AG04450 (cell line): ENCODE results near the gene SIGLEC9. TPM values are rescaled to one million over a fixed set of nuclear protein-coding genes. Genes with fewer than 3 reads are reported as not detected.

Source experiments
- CTCF ChIA-PET: fragments of 300-600, 350-600 bp; formaldehyde crosslinking; extraction: SDS; loops from one replicate; lab custom pipeline; 2022; ENCODE audit warnings: antibody characterized with exemption, inconsistent platforms; lab: Charles Lee
- POLR2A ChIA-PET: fragments of 350-600 bp; formaldehyde crosslinking; extraction: SDS; loops from one replicate; lab custom pipeline; 2021; ENCODE audit warnings: antibody characterized with exemption, inconsistent platforms; lab: Yijun Ruan, JAX
- DNase-seq: peaks from one replicate; pipeline ENCODE4 v3.0.0-alpha.2; 2011; ENCODE audit warnings: low read depth, low spot score
- H3K27ac ChIP-seq: one replicate; pipeline ENCODE4 v1.5.1; 2012; ENCODE audit warnings: low read depth, low read length, control low read depth
- H3K27me3 ChIP-seq: one replicate; pipeline ENCODE4 v1.6.0; 2012; ENCODE audit warnings: low read length; ENCODE audit not compliant: control insufficient read depth, insufficient read depth
- H3K4me3 ChIP-seq: 2 replicates; pipeline ENCODE4 v1.5.1; 2011; ENCODE audit warnings: mild to moderate bottlenecking, low read depth, low read length, control low read depth
- H3K9me3 ChIP-seq: 2 replicates; pipeline ENCODE4 v1.5.1; 2012; ENCODE audit warnings: low read length; ENCODE audit not compliant: control insufficient read depth, insufficient read depth
- CTCF ChIP-seq: IDR thresholded peaks from 2 replicates; pipeline ENCODE4 v1.5.1; 2011; ENCODE audit warnings: low read depth, low read length, control low read depth, inconsistent platforms
- polyA plus RNA-seq: library from polyadenylated mRNA; depleted of rRNA; stranded (reverse); fragments of >200 nt; gene quantifications from 2 replicates; pipeline ENCODE4 v1.2.3, GENCODE V29; 2011

The SIGLEC9 gene
- polyA plus RNA-seq, 1 experiment, result not detected

DNA sequence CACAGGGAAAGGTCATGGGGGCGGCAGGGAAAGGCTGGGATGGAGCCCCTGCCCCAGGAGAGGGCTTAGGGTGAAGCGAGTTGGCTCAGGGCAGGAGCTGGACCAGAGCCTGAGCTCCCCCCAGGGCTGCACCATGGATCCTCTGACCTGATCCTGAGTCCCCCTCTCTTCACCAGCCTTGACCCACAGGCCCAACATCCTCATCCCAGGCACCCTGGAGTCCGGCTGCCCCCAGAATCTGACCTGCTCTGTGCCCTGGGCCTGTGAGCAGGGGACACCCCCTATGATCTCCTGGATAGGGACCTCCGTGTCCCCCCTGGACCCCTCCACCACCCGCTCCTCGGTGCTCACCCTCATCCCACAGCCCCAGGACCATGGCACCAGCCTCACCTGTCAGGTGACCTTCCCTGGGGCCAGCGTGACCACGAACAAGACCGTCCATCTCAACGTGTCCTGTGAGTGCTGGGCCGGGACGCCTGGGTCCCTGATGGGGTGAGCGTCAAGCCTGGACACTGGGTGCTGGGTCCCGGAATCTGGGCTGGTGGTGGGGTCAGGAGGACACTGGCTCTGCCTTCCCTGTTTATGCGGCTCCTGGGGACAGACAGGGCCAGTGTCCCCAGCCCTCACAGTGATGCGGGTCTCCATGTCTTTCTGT, 842 bp downstream of the SIGLEC9 start:
- no peak for TF ChIP-seq CTCF
- H3K27ac ChIP-seq, result no peak overlapping the region
- no peaks in the 10 kb centered on the region for H3K27me3 ChIP-seq
- H3K4me3 ChIP-seq, result no peak overlapping the region
- CTCF ChIA-PET, result no interaction called here
- POLR2A ChIA-PET, result no interaction called here
- no peaks in the 10 kb centered on the region for H3K9me3 ChIP-seq
- DNase-seq, result no peak

- no peak for TF ChIP-seq CTCF
- no peak overlapping the region for H3K27ac ChIP-seq
- no peak for DNase-seq
- ChIA-PET POLR2A (no interaction called here), CTCF (no interaction called here)
- no peaks in the 10 kb centered on the region for H3K27me3 ChIP-seq
- no peaks in the 10 kb centered on the region for H3K9me3 ChIP-seq
- H3K4me3 ChIP-seq, result no peak overlapping the region
These were observed 2.3 kb downstream of the SIGLEC9 start for GRCh38 chr19:51127032-51127431.

- no peak for DNase-seq
- POLR2A ChIA-PET, result no interaction called here
- no peaks in the 10 kb centered on the region for H3K27me3 ChIP-seq
- no peak overlapping the region for H3K4me3 ChIP-seq
- no peak for TF ChIP-seq CTCF
- no peak overlapping the region for H3K27ac ChIP-seq
- H3K9me3 ChIP-seq, result no peaks in the 10 kb centered on the region
- CTCF ChIA-PET, result no interaction called here
These were observed 3.0 kb downstream of the SIGLEC9 start for GRCh38 chr19:51127755-51128154.

DNA sequence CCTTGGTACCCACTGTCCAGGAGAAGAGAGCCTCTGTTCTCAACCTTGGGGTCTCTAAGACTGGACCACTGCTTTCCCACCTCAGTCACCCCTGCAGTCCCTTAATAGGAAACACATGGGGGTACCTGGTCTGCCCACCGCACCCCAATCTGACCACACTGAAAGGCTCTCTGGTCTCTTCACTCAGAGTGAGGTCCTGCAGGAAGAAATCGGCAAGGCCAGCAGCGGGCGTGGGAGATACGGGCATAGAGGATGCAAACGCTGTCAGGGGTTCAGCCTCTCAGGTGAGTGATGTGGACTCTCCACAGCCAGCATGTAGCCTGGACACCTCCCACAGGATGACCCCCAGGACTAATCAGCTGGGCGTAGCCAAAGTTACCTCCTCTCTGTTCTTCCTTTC, 3.5 kb downstream of the SIGLEC9 start:
- POLR2A ChIA-PET, result no interaction called here
- no peak for DNase-seq
- H3K4me3 ChIP-seq, result no peak overlapping the region
- H3K27ac ChIP-seq, result no peak overlapping the region
- TF ChIP-seq CTCF, result no peak
- no peaks in the 10 kb centered on the region for H3K9me3 ChIP-seq
- CTCF ChIA-PET, result interaction anchor here (0.6 kb wide), 1 partner anchor 443 kb away, joined by 4 read pairs; the partner anchor contains the start of gene ZNF175
- no peaks in the 10 kb centered on the region for H3K27me3 ChIP-seq

DNA sequence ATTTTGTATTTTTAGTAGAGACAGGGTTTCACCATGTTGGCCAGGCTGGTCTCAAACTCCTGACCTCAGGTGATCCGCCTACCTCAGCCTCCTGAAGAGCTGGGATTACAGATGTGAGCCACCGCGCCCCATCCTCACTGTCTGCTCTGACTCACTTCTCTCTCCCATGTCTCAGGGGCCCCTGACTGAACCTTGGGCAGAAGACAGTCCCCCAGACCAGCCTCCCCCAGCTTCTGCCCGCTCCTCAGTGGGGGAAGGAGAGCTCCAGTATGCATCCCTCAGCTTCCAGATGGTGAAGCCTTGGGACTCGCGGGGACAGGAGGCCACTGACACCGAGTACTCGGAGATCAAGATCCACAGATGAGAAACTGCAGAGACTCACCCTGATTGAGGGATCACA, 5.0 kb downstream of the SIGLEC9 start:
- H3K4me3 ChIP-seq, result no peak overlapping the region
- no peaks in the 10 kb centered on the region for H3K9me3 ChIP-seq
- TF ChIP-seq CTCF, result no peak
- no peak for DNase-seq
- ChIA-PET CTCF (interaction anchor here (1.3 kb wide), 2 partner anchors 108 to 385 kb away, joined by 3 read pairs; no protein-coding TSS in a partner anchor), POLR2A (interaction anchor here (0.6 kb wide), 1 partner anchor 59 kb away, joined by 5 read pairs; no protein-coding TSS in a partner anchor)
- no peaks in the 10 kb centered on the region for H3K27me3 ChIP-seq
- H3K27ac ChIP-seq, result no peak overlapping the region
